ENCODE results near the gene ARMC3. TPM values are rescaled to one million over a fixed set of nuclear protein-coding genes. Genes with fewer than 3 reads are reported as not detected.
"Not testable (repeated sequence)": the region's sequence is repeated elsewhere in the genome, so short reads cannot be mapped to it uniquely, and the experiment has no call there.

ARMC3 gene
- total RNA-seq, 1 donor from 2014 or later: 3.3 TPM

DNA sequence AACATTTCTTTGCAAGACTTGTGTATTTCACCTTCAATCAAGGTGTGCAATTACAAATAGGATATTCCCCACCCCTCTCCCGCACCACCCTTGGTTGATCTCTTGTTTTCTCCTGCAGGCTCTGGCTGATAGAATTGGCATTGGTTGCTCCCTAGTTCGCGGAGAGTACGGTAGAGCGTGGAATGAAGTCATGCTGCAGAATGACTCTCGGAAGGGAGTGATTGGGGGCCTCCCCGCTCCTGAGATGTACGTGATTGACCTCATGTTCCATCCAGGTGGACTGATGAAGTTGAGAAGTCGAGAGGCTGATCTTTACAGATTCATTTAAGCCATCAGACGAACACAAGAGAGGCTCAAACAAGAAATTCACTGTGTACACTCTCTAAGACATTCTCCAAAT lies 109.3 kb downstream of the ARMC3 start:
- DNase-seq (ENCODE audit: low spot score in 2 of 2) (no peak), FAIRE-seq (no peak)

DNA sequence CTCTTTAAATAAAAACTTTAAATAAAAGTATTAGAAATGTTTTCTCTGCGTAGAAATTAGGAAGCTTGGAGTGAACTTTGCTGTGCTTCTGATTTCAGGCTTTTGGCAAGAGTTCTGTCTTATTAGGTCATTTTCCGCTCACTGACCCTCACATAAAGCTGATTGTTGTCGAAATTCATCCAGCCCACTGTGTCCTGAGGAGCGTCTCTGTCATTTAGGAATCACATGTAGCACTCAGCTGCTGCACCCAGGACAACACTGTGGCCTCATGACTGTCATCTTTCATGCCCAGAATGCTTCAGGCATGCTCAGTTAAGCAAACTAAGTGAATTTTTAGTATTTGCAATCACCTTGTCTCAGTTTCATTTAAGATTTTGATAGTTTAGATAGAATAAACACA lies 109.7 kb downstream of the ARMC3 start:
- DNase-seq (ENCODE audit: low spot score in 2 of 2): peak; percentile 6 to 16
- no peak for FAIRE-seq

DNA sequence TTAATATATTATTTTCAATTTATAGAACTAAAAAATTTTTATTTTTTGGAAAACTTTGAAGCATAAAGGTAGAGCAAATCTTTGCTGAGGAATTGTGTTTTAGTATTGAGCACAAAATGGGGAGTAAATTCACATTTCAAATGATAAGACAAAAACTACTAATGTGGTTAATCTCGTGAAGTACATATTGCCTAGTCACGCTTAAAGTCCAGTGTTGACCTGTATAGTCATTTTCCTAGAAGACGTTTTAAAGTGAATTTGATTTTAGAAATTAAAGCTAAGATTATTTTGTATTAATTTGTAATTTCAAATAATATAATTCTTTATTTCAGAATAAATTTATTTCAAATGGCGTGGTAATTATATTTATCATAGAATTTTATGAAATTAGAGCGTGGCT lies 110.3 kb downstream of the ARMC3 start:
- FAIRE-seq (peak; percentile 40), DNase-seq (ENCODE audit: low spot score in 2 of 2) (no peak)

DNA sequence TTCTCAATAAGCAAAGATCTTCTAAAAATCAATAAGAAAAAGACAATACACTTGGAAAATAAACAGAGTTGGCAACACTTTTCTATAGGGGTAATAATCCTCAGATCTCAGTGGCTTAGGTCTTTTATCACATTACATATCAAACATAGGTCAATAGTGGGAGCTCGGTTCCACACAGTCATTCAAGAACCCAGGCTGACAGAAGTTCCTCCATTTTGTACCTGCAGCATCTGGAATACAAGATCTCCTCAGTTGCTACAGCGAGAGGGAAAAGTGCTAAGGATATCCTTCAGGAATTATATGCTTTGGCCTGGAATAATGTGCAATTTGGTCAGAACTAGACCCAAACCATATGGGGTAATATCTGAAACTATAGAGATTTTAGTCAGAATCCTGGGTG lies 112.1 kb downstream of the ARMC3 start:
- FAIRE-seq (no peak), DNase-seq (ENCODE audit: low spot score in 2 of 2) (no peak)

DNA sequence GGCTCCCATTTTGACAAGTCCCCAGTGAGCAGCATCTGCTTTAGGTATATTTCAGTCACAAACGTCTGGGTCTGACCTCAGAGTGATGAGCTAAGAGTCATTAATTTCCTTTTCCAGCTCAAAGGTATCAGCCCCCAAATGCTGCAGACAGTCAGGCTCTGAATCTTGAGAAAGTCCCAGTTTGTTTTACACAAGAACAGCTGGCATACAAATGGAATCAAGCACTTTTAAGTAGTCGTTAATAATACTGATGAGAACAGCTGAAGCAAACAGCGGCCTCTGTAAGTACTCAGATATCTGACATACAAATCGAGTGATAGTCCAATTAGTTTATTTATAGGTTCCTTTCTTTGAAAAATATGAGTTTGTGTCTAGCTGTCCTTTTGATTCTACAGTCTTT lies 118.2 kb downstream of the ARMC3 start:
- FAIRE-seq (no peak), DNase-seq (ENCODE audit: low spot score in 2 of 2) (no peak)

DNA sequence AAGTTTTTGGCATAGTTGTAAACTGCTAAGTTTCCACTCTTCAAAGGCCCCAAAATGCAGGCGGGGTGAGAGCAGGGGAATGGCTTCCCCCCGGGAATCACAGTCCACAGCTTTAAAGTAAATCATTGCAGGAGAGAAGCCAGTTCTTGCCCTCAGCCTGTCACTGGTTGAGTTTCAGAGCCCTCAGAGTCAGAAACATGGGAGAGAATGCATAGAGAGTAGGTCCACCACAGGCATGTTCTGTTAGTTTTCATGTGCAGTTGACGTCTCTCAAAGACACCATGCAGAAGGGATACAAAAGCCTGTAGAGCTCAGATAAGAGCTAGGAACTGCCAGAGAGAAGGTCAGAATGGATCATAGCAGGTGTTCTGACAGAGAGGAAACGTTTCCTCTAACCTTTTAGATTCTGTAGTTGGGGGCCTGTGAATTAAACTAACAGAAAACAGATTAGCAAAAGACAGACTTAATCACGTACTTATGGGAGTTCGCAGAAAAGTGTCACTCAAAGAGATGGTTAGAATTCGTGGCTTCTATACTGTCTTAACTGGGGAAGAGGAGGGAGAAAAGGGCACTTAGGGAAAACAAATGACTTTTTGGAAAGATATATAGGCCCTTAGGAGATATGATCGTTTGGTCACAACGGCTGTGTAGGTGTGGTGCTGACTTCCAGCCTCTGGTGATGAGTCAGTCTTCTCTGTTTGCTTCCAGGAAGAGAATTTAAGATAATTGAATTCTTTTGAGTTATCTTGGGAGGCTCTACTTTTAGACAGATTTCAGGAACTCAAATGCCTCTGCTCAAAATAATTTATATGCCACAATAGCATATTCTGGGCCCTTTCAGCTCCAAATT lies 119.6 kb downstream of the ARMC3 start:
- no peak for DNase-seq (ENCODE audit: low spot score in 2 of 2)
- no peak for FAIRE-seq

DNA sequence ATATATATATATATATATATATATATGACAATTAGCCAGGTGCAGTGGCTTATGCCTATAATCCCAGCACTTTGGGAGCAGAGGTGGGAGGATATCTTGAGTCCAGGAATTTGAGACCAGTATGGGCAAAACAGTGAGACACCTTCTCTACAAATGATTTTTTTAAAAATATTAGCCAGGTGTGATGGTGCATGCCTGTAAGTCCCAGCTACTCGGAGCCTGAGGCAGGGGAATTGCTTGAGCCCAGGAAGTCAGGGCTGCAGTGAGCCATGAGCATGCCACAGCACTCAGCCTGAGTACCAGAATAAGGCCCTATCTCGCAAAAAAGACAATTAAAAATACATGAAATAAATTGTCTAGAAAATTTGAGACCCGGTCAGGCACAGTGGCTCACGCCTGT lies 120.3 kb downstream of the ARMC3 start:
- FAIRE-seq (no peak), DNase-seq (ENCODE audit: low spot score in 2 of 2) (no peak)

DNA sequence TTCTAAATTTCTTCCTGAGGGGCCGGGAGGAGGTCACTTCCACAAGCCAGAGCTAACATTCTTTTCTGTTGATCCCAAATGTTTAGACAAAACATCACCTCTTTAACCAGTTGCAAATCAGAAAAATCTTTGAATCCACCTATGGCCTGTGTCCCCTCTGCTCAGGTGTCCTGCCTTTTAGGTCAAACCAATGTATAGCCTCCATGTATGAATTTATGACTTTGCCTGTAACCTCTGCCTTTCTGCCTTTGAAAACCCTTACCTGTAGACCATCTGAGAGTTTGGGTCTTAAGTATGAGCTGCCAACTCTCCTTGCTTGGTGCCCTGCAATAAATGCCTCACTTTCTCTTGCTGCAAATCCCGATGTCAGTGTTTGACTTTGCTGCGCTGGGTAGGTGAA lies 123.4 kb downstream of the ARMC3 start:
- no peak for FAIRE-seq
- no peak for DNase-seq (ENCODE audit: low spot score in 2 of 2)

DNA sequence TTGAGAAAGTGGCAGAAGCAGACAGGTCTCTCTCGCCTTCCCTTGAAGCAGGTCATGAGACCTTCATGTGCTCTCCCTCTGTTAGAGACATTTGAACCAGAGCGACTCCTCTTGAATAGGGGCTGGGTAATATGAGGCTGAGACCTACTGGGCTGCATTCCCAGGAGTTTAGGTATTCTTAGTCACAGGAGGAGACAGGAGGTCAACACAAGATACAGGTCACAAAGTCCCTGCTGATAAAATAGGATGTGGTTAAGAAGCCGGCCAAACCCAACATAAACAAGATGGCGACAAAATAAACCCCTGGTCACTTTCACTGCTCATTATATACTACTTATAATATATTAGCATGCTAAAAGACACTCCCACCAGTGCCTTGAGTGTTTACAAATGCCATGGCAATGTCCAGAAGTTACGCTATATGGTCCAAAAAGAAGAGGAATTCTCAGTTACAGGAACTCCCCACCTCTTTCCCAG lies 124.0 kb downstream of the ARMC3 start:
- DNase-seq (ENCODE audit: low spot score in 2 of 2) (no peak), FAIRE-seq (no peak)

DNA sequence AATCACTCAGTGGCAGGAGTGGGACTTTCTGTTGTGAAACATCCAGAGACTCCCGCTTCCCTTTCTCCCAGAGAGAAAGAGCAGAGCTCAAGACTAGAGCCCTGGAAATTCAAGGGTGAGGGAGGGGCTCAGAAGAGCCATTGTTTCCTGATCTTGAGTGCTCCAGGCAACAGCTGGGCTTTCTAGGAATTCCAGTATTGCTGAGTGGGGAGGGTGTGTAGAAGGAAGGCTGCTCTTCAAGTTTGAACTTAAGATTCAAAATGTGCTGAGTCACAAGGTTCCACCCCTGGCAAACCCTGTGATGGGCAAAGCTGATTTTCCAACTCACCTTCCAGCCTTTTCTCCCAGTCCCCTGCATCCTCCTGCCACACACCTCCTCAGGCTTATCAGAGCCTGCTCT lies 125.2 kb downstream of the ARMC3 start:
- no peak for FAIRE-seq
- no peak for DNase-seq (ENCODE audit: low spot score in 2 of 2)

DNA sequence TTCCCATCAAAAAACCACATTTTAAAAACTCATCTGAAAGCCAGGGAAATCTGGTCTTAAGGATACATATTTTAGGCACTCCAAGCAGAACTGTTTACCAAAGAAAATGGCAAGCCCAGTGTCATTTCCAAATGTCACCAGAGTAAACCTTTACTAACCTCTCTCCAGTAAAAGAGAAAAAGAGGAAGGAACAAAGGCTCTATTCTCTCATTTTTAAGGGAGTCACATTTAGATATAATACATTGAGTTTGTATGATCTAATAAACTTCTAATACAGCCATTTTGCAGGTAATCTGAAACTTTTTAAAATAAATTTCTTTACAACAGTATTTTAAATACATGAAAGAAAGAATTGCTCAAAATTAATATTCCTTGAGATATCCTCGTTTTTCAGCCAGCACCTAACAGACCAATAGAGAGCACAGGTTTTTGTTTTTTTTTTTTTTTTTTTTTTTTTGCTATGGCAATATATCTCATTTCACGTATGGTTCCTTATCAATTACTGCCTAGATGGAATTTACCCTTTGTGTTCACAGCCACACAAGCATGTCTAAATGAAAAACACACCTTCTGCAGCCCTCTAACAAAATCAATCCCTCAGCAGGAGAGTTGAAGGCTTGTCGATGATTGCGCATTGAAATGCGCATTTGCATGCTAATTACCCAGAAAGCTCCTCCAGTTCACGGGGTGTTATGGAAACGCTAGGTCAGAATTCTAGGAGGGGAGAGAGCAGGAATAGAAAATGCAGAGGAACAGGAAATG lies 127.8 kb downstream of the ARMC3 start:
- FAIRE-seq (no peak), DNase-seq (ENCODE audit: low spot score in 2 of 2) (no peak)

DNA sequence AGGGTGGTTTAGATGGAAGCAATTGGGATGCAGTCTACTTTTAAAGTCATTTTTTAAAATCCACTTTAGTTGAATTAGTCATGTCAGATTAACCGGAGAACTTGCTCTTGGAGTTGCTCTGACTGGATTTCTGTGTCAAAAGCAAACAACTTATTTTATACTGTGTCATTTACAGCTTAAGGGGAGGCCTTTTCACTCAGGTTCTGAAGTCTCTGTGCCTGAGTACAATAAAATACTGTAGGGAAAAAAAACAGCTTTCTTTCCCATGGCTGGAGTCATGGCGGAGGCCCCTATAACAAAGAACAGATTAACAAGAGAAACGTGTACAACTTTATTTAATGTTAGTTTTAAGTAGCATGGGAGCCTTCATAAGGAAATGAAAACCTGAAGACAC lies 128.3 kb downstream of the ARMC3 start:
- no peak for FAIRE-seq
- no peak for DNase-seq (ENCODE audit: low spot score in 2 of 2)

DNA sequence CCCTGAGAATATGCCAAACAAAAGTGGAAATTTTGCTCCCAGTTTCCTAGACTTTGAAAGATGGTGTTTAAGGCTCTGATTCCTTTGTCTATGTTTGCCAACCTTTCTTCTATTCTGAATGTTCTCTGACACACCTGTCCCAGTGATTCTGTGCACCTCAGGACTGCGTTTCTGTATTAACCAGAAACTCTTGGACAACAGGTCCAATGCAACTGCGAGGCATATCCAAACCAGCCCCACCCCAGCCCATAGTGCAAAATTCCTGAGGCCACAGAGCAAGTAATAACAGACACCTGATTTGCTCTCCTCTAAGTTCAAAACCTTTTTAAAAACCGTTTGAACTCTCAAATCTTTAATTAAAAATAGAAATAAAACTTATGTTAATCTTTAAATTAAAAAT lies 130.5 kb downstream of the ARMC3 start:
- FAIRE-seq: no peak

DNA sequence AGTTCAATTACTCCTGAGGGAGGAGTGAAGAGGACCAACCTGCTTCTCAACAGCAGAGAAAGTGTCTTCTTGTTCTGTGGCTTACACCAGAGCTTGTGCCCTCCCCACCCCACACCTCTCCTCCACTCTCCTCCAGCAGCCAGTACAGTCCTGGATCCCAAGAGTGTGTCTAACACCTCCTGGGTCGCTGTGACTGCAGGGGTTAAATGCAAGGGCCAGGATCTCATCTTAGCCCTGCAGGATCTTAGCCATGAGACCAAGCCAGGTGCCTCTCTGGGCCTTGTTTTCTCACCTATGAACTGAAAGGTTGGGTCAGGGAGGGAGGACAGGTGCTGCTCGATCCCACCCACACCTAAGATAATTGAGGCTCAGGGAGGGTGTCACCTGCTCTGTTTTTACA lies 133.1 kb downstream of the ARMC3 start:
- FAIRE-seq (no peak), DNase-seq (ENCODE audit: low spot score in 2 of 2) (no peak)

More for the DNA sequence above, 130.5 kb downstream of the ARMC3 start:
- no peak for DNase-seq (ENCODE audit: low spot score in 2 of 2)

DNA sequence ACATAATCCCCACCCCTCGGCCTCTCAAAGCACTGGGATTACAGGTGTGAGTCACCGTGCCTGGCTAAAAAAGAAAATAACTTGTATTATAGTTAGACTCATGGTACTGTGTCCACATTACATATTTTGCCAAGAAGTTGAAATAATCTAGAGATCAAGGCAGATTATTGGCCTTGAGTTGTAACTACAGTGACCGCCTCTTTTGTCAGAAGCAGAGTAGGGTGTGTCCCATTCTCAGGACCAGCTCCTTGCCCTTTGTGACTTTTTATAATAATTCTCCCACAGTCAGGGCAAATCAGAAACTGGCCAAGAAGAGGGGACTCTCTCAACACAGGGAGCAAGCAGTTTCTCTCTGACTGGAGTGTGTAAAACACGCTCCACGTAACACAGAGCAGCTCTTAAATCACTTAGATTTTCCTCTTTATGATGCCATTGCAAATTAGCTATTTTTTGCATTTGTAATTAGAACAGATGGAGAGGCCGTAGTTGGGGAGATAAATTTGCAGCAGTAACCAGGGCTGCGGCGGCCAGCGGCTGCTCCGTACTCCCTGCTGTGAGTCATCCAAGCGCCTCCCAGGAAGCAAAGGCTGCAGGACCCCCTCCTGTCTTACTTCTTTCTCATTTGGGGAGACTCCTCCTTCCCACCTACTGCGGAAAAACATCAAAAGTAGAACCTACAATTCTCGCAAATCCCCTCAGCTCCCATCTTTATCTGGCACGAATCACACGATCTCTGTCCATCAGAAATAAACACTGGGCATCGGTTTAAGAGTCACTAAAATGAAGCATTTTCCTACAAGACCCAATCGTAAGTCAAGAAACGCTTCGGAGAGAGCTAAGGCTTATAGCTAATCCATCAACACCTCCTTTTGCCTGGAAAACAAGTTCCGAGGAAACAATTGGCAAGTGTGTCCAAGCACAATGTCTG lies 135.5 kb downstream of the ARMC3 start:
- no peak for FAIRE-seq
- no peak for DNase-seq (ENCODE audit: low spot score in 2 of 2)

DNA sequence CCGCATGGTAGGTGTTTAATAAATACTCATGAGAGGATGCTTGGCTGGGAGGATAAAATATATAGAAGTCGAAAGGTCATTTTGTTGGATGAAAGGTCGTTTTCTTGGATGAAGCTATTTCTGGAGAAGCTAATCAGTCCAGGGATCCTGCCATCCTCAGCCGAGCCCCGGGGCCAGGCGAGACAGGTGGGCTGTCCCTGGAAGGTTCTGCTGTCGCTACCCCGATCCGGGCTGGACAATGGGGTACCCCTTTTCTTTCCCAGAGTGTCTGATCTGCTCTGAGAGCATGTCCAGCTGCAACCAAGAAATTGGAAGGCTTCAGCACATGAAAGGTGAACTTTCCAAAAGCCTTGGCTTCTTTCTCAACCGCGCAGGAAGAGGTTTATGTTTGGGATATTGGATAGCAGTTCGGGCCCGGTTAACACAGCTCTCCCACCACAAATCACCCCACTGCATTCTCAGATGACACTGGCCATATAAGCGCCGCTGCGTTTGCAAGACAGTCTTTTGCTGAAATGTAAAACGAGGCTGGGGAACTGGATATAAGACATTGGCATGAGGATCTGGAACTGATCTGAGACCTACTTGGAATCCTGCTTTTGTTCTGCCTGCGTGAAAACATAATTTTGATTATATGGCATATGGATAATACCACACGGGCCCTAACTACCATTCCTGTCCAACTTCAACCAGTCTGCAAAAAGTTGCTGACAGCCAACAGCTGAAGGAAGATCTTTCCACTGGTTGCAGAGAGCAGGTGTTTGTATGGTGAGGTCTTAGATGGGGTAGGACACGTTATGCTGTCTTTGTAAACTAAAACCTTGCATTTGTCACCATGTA lies 136.3 kb downstream of the ARMC3 start:
- FAIRE-seq: no peak
- DNase-seq (ENCODE audit: low spot score in 2 of 2): no peak

DNA sequence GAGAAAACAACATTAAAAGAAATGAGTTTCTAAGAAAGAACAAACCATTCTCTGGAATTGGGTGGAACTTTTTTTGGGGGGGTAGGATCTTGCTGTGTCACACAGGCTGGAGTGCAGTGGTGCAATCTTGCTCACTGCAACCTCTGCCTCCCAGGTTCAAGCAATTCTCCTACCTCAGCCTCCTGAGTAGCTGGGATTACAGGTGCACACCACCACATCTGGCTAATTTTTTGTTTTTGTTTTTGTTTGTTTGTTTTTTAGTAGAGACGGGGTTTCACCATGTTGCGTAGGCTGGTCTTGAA lies 136.9 kb downstream of the ARMC3 start:
- not testable (repeated sequence) for FAIRE-seq; DNase-seq (ENCODE audit: low spot score in 2 of 2)

DNA sequence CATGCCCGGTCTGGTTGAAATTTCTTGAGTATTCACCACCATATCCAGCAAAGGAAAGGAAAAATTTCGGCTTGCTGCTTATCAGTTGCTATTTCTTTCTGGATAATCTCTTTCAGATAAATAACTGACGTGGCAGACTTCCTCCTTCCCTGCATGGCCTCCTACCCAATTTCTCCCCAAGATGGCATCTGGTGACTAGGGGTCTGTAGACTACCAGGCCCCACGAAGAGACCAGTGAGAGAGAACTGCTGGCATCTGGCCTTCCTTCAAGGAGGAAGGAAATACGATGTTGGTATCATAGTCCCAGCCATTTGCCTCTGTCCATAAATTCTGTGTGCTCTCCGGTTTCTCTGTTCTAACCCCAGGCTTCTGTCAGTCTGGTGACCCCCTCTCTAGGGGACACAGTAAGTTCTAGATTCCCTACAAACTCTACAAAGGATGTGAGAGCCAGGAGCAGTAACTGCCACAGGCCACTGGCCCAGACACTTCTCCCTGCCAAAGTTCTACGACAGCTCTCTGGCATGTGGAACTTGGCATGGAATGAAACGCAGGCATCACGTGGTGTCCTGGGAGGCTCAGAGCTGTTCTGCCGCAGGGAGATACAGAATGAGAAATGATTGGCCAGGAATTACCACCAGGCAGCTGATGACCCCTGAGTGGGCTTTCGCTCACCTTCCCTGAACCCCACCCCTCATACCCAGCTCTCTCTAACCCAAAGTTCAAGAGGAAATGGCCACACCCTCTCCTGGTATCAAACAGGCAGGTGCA lies 137.5 kb downstream of the ARMC3 start:
- peak; percentile 3 for FAIRE-seq
- peak; percentile 62 to 68 for DNase-seq (ENCODE audit: low spot score in 2 of 2)

DNA sequence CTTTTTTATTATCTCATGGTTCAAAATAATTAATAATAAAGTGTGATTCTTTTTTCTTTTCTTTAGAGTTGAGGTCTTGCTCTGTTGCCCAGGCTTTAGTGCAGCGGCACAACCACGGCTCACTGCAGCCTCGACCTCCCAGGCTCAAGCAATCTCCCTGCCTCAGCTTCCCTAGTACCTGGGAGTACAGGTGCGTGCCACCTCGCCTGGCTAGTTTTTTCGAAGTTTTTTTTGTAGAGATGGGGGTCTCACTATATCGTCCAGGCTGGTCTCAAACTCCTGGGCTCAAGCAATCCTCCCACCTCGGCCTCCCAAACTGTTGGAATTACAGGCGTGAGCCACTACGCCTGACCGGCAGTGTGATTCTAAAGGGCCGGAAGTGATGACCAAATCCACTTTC lies 139.5 kb downstream of the ARMC3 start:
- DNase-seq (ENCODE audit: low spot score in 2 of 2): no peak
- no peak for FAIRE-seq

Data from frontal cortex (tissue), 4 donors.